HG03196 (cell line): ENCODE measurements around the gene CD151.

Experiments
- ATAC-seq: cut with Tn5 transposase; IDR thresholded peaks from one replicate; pipeline ENCODE4 v1.9.1; 2021; ENCODE audit not compliant: unreplicated experiment

Gene CD151

GRCh38 chr11:855796-856195 is 23.0 kb downstream of the CD151 start:
- no peak for ATAC-seq

- no peak for ATAC-seq
These were observed 23.6 kb downstream of the CD151 start for GRCh38 chr11:856397-856796.

- no peak for ATAC-seq
These were observed 25.5 kb downstream of the CD151 start for GRCh38 chr11:858053-858761.

- ATAC-seq: no peak
These were observed 26.1 kb downstream of the CD151 start for GRCh38 chr11:858762-859339.

- ATAC-seq: no peak
These were observed 26.8 kb downstream of the CD151 start for GRCh38 chr11:859394-860131.

- ATAC-seq: no peak
These were observed 27.7 kb downstream of the CD151 start for GRCh38 chr11:860234-861104.

- ATAC-seq: no peak
These were observed 28.3 kb downstream of the CD151 start for GRCh38 chr11:861105-861479.

- no peak for ATAC-seq
These were observed 29.4 kb downstream of the CD151 start for GRCh38 chr11:862081-862661.

- no peak for ATAC-seq
These were observed 29.9 kb downstream of the CD151 start for GRCh38 chr11:862696-863022.

- ATAC-seq: no peak
These were observed 30.5 kb downstream of the CD151 start for GRCh38 chr11:863023-863909.

- no peak for ATAC-seq
These were observed 31.4 kb downstream of the CD151 start for GRCh38 chr11:863910-864827.

GRCh38 chr11:864898-865297 is 32.1 kb downstream of the CD151 start:
- no peak for ATAC-seq

GRCh38 chr11:865462-866430 is 33.0 kb downstream of the CD151 start:
- ATAC-seq: no peak

GRCh38 chr11:866481-866880 is 33.7 kb downstream of the CD151 start:
- ATAC-seq: no peak

GRCh38 chr11:867856-868358 is 35.2 kb downstream of the CD151 start:
- ATAC-seq: no peak

- ATAC-seq: no peak
These were observed 35.6 kb downstream of the CD151 start for GRCh38 chr11:868394-868793.

GRCh38 chr11:868802-869201 is 36.0 kb downstream of the CD151 start:
- ATAC-seq: no peak
